ENCODE data around the gene HEATR1.

DNA sequence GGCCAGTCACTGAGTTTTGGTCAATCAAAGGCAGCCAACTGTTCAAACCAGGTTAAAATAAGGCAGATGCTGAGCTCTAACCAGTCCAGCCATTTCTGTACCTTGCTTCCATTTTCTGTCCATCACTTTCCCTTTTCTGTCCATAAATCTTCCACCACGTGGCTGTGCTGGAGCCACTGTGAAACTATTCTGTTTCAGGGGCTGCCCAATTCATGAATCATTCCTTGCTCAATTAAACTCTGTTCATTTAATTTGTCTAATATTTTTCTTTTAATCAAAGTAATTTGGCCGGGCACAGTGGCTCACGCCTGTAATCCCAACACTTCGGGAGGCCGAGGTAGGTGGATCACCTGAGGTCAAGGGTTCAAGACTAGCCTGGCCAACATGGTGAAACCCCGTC is 103.2 kb downstream of the HEATR1 start:
- TF ChIP-seq, protein P1, sequence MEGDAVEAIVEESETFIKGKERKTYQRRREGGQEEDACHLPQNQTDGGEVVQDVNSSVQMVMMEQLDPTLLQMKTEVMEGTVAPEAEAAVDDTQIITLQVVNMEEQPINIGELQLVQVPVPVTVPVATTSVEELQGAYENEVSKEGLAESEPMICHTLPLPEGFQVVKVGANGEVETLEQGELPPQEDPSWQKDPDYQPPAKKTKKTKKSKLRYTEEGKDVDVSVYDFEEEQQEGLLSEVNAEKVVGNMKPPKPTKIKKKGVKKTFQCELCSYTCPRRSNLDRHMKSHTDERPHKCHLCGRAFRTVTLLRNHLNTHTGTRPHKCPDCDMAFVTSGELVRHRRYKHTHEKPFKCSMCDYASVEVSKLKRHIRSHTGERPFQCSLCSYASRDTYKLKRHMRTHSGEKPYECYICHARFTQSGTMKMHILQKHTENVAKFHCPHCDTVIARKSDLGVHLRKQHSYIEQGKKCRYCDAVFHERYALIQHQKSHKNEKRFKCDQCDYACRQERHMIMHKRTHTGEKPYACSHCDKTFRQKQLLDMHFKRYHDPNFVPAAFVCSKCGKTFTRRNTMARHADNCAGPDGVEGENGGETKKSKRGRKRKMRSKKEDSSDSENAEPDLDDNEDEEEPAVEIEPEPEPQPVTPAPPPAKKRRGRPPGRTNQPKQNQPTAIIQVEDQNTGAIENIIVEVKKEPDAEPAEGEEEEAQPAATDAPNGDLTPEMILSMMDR (IDR thresholded peaks at IDR 0.05), result no peak
- TF ChIP-seq EZH2 (IDR thresholded peaks at IDR 0.05; ENCODE audit: borderline replicate concordance, insufficient read depth, low read depth, low read length, poor library complexity, severe bottlenecking), result no peak

Measured in B cell (primary cell).